Activated naive CD8-positive, alpha-beta T cell treated with anti-CD3 and anti-CD28 coated beads, Interleukin-2, amount 10 ng/mL, durations not matched to agents 7 days and 5 days (primary cell): ENCODE results near the gene TMEM222. TPM values are rescaled to one million over a fixed set of nuclear protein-coding genes. Genes with fewer than 3 reads are reported as not detected.

Source experiments
- ATAC-seq: fragments of 150-1000 bp; cut with Tn5 transposase; one replicate; pipeline ENCODE4 v1.10.0; 2021; ENCODE audit warnings: low read depth, moderate library complexity
- POLR2A ChIA-PET: fragments of 350-600 bp; sonication (Branson Sonifier 250); formaldehyde crosslinking; loops from one replicate; lab custom pipeline; 2021; ENCODE audit warnings: antibody characterized with exemption; lab: Charles Lee
- DNase-seq: peaks from one replicate; pipeline ENCODE4 v3.0.0; 2021
- H3K27ac Mint-ChIP-seq: one replicate; pipeline ENCODE4 v1.8.0; 2022; ENCODE audit warnings: mild to moderate bottlenecking, mixed read lengths
- H3K27me3 Mint-ChIP-seq: one replicate; pipeline ENCODE4 v1.8.0; 2022; ENCODE audit warnings: mild to moderate bottlenecking, moderate library complexity, mixed read lengths
- H3K36me3 Mint-ChIP-seq: one replicate; pipeline ENCODE4 v1.8.0; 2021; ENCODE audit warnings: mild to moderate bottlenecking, mixed read lengths
- H3K4me1 Mint-ChIP-seq: one replicate; pipeline ENCODE4 v1.8.0; 2021; ENCODE audit warnings: mixed read lengths
- H3K4me3 Mint-ChIP-seq: one replicate; pipeline ENCODE4 v1.8.0; 2022; ENCODE audit warnings: mild to moderate bottlenecking, moderate library complexity, mixed read lengths
- H3K9me3 Mint-ChIP-seq: one replicate; pipeline ENCODE4 v1.8.0; 2021; ENCODE audit warnings: mixed read lengths
- total RNA-seq, 2 experiments: library from RNA; stranded (reverse); gene quantifications; one replicate each; pipeline ENCODE4 v1.2.3, GENCODE V29; 2021

The TMEM222 gene
- total RNA-seq, 2 experiments from 2014 or later = 35.8 to 40.4 TPM

GRCh38 chr1:27367160-27367650 is 45.2 kb downstream of the TMEM222 start:
- ATAC-seq (no peak), DNase-seq (no peak)
- Mint-ChIP-seq H3K27me3 (no peaks in the 10 kb centered on the region), H3K36me3 (no peaks in the 10 kb centered on the region), H3K4me3 (peak overlapping the region; percentile 65), H3K4me1 (peaks cover 34% of the 10 kb centered on the region), H3K9me3 (no peaks in the 10 kb centered on the region), H3K27ac (peak overlapping the region; percentile 50)
- POLR2A ChIA-PET = interaction anchor here (0.5 to 2.8 kb wide), 5 partner anchors 10 to 321 kb away, joined by 3 to 15 read pairs (median 5); partner anchors contain the start of gene SYTL1

- POLR2A ChIA-PET = interaction anchor here (0.5 kb wide), 1 partner anchor 135 kb away, joined by 3 read pairs; no protein-coding TSS in a partner anchor
- Mint-ChIP-seq H3K4me3 (no peak overlapping the region), H3K4me1 (peaks cover 30% of the 10 kb centered on the region), H3K36me3 (no peaks in the 10 kb centered on the region), H3K27ac (no peak overlapping the region), H3K9me3 (no peaks in the 10 kb centered on the region), H3K27me3 (no peaks in the 10 kb centered on the region)
- DNase-seq (no peak), ATAC-seq (no peak)
These were observed 47.1 kb downstream of the TMEM222 start for GRCh38 chr1:27368869-27369582.

GRCh38 chr1:27372022-27372807 is 50.3 kb downstream of the TMEM222 start:
- ATAC-seq (no peak), DNase-seq (no peak)
- Mint-ChIP-seq H3K27me3 (no peaks in the 10 kb centered on the region), H3K4me1 (peaks cover 18% of the 10 kb centered on the region), H3K4me3 (no peak overlapping the region), H3K27ac (no peak overlapping the region), H3K9me3 (no peaks in the 10 kb centered on the region), H3K36me3 (no peaks in the 10 kb centered on the region)
- POLR2A ChIA-PET = interaction anchor here (0.5 to 1.2 kb wide), 7 partner anchors 12 to 311 kb away, joined by 3 to 5 read pairs (median 3); no protein-coding TSS in a partner anchor

- Mint-ChIP-seq H3K27ac (no peak overlapping the region), H3K4me3 (no peak overlapping the region), H3K27me3 (no peaks in the 10 kb centered on the region), H3K4me1 (peaks cover 13% of the 10 kb centered on the region), H3K36me3 (no peaks in the 10 kb centered on the region), H3K9me3 (no peaks in the 10 kb centered on the region)
- ATAC-seq = no peak
- DNase-seq = no peak
- POLR2A ChIA-PET = interaction anchor here (0.6 to 1.2 kb wide), 6 partner anchors 11 to 190 kb away, joined by 3 to 5 read pairs (median 3); no protein-coding TSS in a partner anchor
These were observed 51.1 kb downstream of the TMEM222 start for GRCh38 chr1:27372808-27373690.

- DNase-seq (no peak), ATAC-seq (no peak)
- POLR2A ChIA-PET = no interaction called here
- Mint-ChIP-seq H3K27ac (no peak within 1 kb of the TSS), H3K9me3 (no peaks in the 10 kb centered on the region), H3K4me1 (peaks cover 5% of the 10 kb centered on the region), H3K36me3 (no peaks in the 10 kb centered on the region), H3K27me3 (no peaks in the 10 kb centered on the region), H3K4me3 (no peak within 1 kb of the TSS)
These were observed 52.6 kb downstream of the TMEM222 start, which contains the start of gene FCN3 for GRCh38 chr1:27374362-27375086. FCN3 (minus strand) TSS chr1:27374824; CDS start chr1:27374818, 6 bp downstream.

- H3K4me1 Mint-ChIP-seq = peaks cover 2% of the 10 kb centered on the region
- no peaks in the 10 kb centered on the region for H3K9me3 Mint-ChIP-seq
- ATAC-seq = no peak
- no peak overlapping the region for H3K27ac Mint-ChIP-seq
- no peak overlapping the region for H3K4me3 Mint-ChIP-seq
- POLR2A ChIA-PET = interaction anchor here (0.7 kb wide), 1 partner anchor 223 kb away, joined by 5 read pairs; the partner anchor contains the start of gene SLC9A1
- peaks cover 2% of the 10 kb centered on the region for H3K27me3 Mint-ChIP-seq
- no peaks in the 10 kb centered on the region for H3K36me3 Mint-ChIP-seq
- no peak for DNase-seq
These were observed 56.0 kb downstream of the TMEM222 start for GRCh38 chr1:27377760-27378495.

- H3K9me3 Mint-ChIP-seq = no peaks in the 10 kb centered on the region
- no peak overlapping the region for H3K27ac Mint-ChIP-seq
- POLR2A ChIA-PET = no interaction called here
- H3K4me1 Mint-ChIP-seq = peaks cover 2% of the 10 kb centered on the region
- no peaks in the 10 kb centered on the region for H3K36me3 Mint-ChIP-seq
- peaks cover 2% of the 10 kb centered on the region for H3K27me3 Mint-ChIP-seq
- no peak overlapping the region for H3K4me3 Mint-ChIP-seq
- ATAC-seq (no peak), DNase-seq (no peak)
These were observed 57.7 kb downstream of the TMEM222 start for GRCh38 chr1:27379564-27380122.

GRCh38 chr1:27380224-27380623 is 58.3 kb downstream of the TMEM222 start:
- Mint-ChIP-seq H3K4me1 (peaks cover 2% of the 10 kb centered on the region), H3K9me3 (no peaks in the 10 kb centered on the region), H3K27ac (no peak overlapping the region), H3K36me3 (no peaks in the 10 kb centered on the region), H3K27me3 (peaks cover 2% of the 10 kb centered on the region), H3K4me3 (no peak overlapping the region)
- POLR2A ChIA-PET = no interaction called here
- ATAC-seq (no peak), DNase-seq (no peak)

GRCh38 chr1:27380766-27381733 is 59.1 kb downstream of the TMEM222 start:
- H3K4me1 Mint-ChIP-seq = peaks cover 2% of the 10 kb centered on the region
- no peak overlapping the region for H3K4me3 Mint-ChIP-seq
- ATAC-seq (no peak), DNase-seq (no peak)
- POLR2A ChIA-PET = no interaction called here
- H3K36me3 Mint-ChIP-seq = no peaks in the 10 kb centered on the region
- no peaks in the 10 kb centered on the region for H3K9me3 Mint-ChIP-seq
- no peak overlapping the region for H3K27ac Mint-ChIP-seq
- H3K27me3 Mint-ChIP-seq = peaks cover 4% of the 10 kb centered on the region

GRCh38 chr1:27381969-27382762 is 60.2 kb downstream of the TMEM222 start:
- DNase-seq = no peak
- peaks cover 2% of the 10 kb centered on the region for H3K4me1 Mint-ChIP-seq
- H3K27me3 Mint-ChIP-seq = peaks cover 11% of the 10 kb centered on the region
- no peaks in the 10 kb centered on the region for H3K9me3 Mint-ChIP-seq
- no peaks in the 10 kb centered on the region for H3K36me3 Mint-ChIP-seq
- POLR2A ChIA-PET = interaction anchor here (0.7 to 0.8 kb wide), 3 partner anchors 9 to 81 kb away, joined by 3 read pairs; no protein-coding TSS in a partner anchor
- no peak overlapping the region for H3K27ac Mint-ChIP-seq
- H3K4me3 Mint-ChIP-seq = no peak overlapping the region
- ATAC-seq = no peak
